LNCAP (cell line): ENCODE measurements around the gene MRAS.

Experiments
- CTCF ChIP-seq: fragments of 450-650 bp; IDR thresholded peaks from 2 replicates; pipeline ENCODE4 v1.5.1; 2017; ENCODE audit warnings: mild to moderate bottlenecking

The MRAS gene

GRCh38 chr3:138347960-138348753, at the start of gene MRAS:
MRAS (plus strand) TSS chr3:138348579; CDS start chr3:138372884, 24,305 bp downstream.
- TF ChIP-seq CTCF: peak; percentile 56; the same call in 1 of the 2 replicates

GRCh38 chr3:138300647-138301046, 47.7 kb upstream of the MRAS start:
- no peak for TF ChIP-seq CTCF

GRCh38 chr3:138303474-138303873, 44.9 kb upstream of the MRAS start:
- TF ChIP-seq CTCF: no peak

GRCh38 chr3:138307899-138308298, 40.5 kb upstream of the MRAS start:
- no peak for TF ChIP-seq CTCF

- no peak for TF ChIP-seq CTCF
Measured at GRCh38 chr3:138308783-138309182, 39.6 kb upstream of the MRAS start.

- TF ChIP-seq CTCF: no peak
Measured at GRCh38 chr3:138310494-138310893, 37.9 kb upstream of the MRAS start.

GRCh38 chr3:138314751-138315150, 33.6 kb upstream of the MRAS start:
- TF ChIP-seq CTCF: no peak
